T47D (cell line): ENCODE results near the gene NRN1L.

Experiments used
- DNase-seq, 2 experiments: peaks; one replicate each; pipeline versions ENCODE4 v3.0.0 to v3.0.0-alpha.2; 2011 to 2012; ENCODE audit warnings: low read depth in 1 of 2, low spot score in 1 of 2
- JUND ChIP-seq: IDR thresholded peaks from 2 replicates; pipeline ENCODE4 v1.6.1; 2012; ENCODE audit warnings: low read depth
- in situ Hi-C: cut with HindIII; loops from 2 replicates; pipeline ENCODE4 v1.10.0; 2016; ENCODE audit warnings: low sequenced_read_pairs, low pct_unique_long_range_greater_than_20kb

The NRN1L gene

GRCh38 chr16:67919622-67920221 is 35.0 kb downstream of the NRN1L start:
- TF ChIP-seq JUND: no peak
- in situ Hi-C loops: no loop called here
- no peak for DNase-seq

GRCh38 chr16:67922221-67922620 is 37.5 kb downstream of the NRN1L start:
- no peak for TF ChIP-seq JUND
- in situ Hi-C loops: no loop called here
- no peak for DNase-seq

GRCh38 chr16:67922740-67923139 is 38.1 kb downstream of the NRN1L start:
- no peak for TF ChIP-seq JUND
- peak in 1 of 2 experiments; percentile 69 for DNase-seq
- in situ Hi-C loops: no loop called here

GRCh38 chr16:67923414-67924116 is 38.9 kb downstream of the NRN1L start:
- DNase-seq: no peak
- TF ChIP-seq JUND: no peak
- in situ Hi-C loops: no loop called here

GRCh38 chr16:67924140-67924906 is 39.6 kb downstream of the NRN1L start:
- TF ChIP-seq JUND: no peak
- in situ Hi-C loops: no loop called here
- DNase-seq: no peak

- peak; percentile 66 to 76 for DNase-seq
- no peak for TF ChIP-seq JUND
- in situ Hi-C loops: no loop called here
These were observed 41.6 kb downstream of the NRN1L start for GRCh38 chr16:67926181-67926750.

GRCh38 chr16:67927131-67927941 is 42.7 kb downstream of the NRN1L start:
- no peak for TF ChIP-seq JUND
- in situ Hi-C loops: no loop called here

GRCh38 chr16:67928147-67928546 is 43.5 kb downstream of the NRN1L start:
- no peak for TF ChIP-seq JUND
- in situ Hi-C loops: no loop called here
- no peak for DNase-seq

More at GRCh38 chr16:67927131-67927941, 42.7 kb downstream of the NRN1L start:
- DNase-seq: no peak

- no peak for TF ChIP-seq JUND
- peak; percentile 79 to 88 for DNase-seq
- in situ Hi-C loops: no loop called here
These were observed 44.1 kb downstream of the NRN1L start for GRCh38 chr16:67928561-67929364.

- no peak for TF ChIP-seq JUND
- in situ Hi-C loops: no loop called here
- DNase-seq: no peak
These were observed 45.5 kb downstream of the NRN1L start for GRCh38 chr16:67930191-67930590.

GRCh38 chr16:67930678-67931211 is 46.1 kb downstream of the NRN1L start:
- in situ Hi-C loops: no loop called here
- no peak for DNase-seq
- TF ChIP-seq JUND: no peak
